Limb (tissue), 2 donors: Measurements from ENCODE around the gene OR52K1.

Source experiments
- DNase-seq, 2 donors: peaks; one replicate each; pipeline ENCODE4 v3.0.0-alpha.2; 2016; ENCODE audit errors: extremely low spot score in 2 of 2

The OR52K1 gene

DNA sequence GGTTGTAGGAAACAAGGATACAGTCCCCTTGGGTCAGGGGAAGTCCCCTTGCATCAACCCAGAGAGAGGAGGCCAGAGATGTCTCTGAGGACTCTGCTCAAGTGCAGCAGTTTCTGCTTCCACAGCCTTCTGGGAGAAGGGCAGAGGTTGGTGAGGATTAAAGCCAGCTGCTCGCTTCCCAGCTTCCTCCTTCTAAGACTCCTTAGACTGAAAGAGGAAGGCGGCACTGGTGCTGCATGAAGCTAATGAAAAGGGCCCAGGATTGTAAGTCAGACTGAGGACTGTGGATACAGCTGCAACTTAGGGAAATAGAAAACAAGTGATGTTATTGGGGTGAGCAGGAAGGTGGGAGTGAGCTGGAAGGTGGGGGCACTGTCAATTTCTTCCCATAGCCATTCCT lies at the start of gene OR52K1:
OR52K1 (plus strand) TSS at position 202 of the 400 bp plus-strand sequence. CDS start 6,255 bp downstream, outside the sequence.
- DNase-seq, result no peak

DNA sequence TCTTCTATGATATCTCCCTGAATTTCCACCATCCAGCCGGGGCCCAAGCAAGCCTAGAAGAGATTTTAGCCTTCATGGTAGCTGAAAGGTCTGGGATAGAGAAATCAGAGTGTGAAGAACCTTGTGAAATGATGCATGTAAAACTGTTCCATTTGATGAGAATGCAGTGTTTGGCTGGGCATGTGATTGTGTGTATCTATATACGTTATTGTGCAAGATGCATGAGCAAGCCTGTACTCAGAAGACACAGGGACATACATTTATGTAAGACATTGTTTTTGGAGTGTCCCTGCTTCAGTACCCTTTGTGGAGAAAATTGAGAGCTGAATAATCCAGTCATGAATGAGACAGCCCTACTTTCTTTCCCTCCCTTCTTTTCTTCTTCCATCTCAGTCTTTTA lies 48.6 kb upstream of the OR52K1 start:
- no peak for DNase-seq

DNA sequence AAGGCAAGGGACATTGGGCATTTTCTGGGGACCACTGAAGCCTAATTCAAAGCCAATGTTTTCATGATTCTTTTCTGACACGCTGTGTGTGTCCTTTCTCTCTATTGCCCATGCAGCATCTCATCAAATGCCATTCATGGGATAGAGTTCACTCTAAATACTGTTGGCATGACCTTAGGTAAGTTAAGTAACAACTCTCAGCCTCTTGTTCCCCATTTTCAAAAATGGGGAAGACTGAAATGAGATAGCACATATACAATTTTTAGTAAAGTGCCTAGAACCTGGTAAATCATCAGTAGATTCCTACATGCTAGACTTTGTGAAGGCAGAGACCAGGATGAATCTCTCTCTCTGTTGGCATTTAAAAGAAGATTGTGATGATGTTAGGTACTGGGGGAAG lies 46.0 kb upstream of the OR52K1 start:
- DNase-seq, result no peak

DNA sequence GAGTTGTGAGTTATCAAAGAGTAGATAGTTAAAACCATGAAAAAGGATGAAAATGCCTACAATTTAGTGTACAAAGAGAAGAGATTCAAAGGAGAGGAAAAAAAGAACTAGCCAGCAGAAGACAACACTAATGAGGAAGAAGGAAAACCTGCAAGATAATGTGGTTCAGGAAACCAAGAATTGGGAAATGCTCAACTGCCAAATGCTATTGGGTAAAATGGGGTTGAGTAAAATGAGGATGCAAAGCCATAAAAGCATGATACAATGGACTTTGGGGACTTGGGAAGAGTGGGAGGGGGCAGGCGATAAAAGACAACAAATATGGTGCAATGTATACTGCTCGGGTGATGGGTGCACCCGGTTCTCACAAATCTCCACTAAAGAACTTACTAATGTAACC lies 40.9 kb upstream of the OR52K1 start:
- no peak for DNase-seq

DNA sequence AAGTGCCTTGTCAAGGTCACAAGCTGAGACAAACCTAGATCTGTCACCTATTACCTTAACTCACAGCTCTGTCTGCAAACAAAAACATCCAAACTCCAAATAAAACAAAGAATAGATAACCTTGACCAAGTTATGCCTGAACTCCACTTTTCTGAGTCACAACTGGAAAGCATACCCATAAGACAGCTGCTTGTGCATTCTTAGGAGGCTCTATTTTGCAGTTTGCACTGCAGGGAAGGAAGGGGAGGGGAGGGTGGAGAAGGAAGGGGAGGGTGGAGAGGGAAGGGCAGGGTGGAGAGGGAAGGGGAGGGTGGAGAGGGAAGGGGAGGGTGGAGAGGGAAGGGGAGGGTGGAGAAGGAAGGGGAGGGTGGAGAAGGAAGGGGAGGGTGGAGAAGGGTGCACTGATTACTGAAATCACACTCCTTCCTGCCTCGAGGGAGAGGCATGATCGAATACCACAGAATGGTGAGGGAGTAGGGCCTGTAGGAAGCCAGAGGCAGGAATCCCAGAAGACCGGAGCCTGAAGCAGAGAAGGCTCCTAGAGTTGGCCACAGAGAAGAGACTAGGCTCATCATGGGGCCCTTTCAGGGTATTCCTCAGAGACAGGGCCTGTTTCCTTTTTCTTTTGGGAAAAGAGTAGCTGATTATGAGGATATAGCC lies 39.1 kb upstream of the OR52K1 start:
- no peak for DNase-seq

DNA sequence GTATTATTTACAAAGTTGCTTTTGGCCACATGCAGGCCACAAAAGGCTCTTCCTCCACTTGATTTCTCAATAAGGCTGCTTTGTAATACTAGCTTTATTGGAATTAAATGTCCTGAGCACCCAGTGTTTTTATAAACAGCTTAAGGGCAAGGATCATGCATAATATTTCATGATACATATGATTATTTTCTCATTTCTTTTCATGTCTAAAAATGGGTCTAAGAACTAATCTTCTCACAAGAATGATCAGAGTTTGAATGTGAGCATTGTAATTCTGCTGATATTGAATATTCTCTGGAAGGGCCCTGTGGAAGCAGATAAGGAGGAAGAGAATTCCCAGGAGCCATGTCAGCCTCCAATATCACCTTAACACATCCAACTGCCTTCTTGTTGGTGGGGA lies 33.5 kb upstream of the OR52K1 start, which contains the start of gene OR52K2:
OR52K2 (plus strand) TSS at position 301 of the 400 bp plus-strand sequence; CDS start at position 346, 45 bp downstream.
- no peak for DNase-seq

DNA sequence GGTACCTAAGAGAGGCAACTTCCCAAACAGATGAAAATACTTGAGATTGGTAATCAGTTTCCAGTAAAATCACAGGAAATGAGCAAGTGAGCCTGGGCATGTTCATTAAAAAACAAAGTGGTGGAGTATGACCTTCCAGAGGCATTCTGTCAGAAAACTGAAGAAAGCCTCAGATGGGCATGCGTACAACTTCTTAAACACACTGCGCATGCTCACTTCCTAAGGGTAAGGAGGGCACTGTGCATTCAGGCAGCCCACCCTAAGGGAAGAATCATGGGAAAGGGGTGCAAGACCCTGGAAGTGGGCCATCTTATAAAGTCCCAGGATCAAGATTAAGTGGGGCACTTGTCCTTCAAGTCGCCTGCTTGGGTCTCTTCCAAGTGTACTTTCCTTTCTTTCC lies 29.3 kb upstream of the OR52K1 start:
- no peak for DNase-seq

DNA sequence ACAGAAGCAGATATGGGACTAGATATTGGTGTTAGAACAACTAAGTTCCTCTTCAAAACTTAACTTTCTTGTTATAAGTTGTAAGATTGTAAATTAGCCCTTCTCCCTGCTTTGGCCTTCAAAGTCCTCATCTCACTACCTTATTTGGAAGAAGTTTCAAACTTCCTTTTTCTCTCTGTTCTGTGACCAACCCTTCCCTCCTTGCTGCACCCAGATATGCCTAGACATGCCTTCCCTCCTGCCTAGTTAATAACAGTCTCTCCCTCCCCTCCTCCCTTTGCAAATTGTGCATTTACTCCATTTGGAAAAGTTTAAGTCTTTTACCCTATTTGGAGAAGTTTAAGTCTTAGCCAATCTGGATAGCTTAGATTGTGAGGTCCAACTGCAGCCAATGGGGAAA lies 28.4 kb upstream of the OR52K1 start:
- no peak for DNase-seq

DNA sequence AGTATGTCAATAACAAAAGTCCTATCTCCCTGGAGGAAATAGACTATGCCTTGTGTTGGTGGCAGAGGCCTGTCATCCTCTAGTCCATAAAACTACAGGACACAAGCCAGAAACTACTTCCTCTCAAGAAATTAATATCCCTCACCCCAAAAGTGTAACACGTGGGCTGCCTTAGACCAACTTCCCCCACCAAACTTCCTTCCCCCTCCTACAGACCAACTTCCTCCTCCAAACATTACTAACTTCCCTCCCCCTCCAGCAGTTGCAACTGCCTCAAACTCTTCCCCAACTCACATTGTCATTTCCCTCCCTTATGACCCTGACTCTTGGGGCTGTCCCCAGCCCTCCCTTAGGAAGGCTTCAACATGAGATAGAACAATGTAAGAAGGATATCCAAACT lies 27.0 kb upstream of the OR52K1 start:
- no peak for DNase-seq

DNA sequence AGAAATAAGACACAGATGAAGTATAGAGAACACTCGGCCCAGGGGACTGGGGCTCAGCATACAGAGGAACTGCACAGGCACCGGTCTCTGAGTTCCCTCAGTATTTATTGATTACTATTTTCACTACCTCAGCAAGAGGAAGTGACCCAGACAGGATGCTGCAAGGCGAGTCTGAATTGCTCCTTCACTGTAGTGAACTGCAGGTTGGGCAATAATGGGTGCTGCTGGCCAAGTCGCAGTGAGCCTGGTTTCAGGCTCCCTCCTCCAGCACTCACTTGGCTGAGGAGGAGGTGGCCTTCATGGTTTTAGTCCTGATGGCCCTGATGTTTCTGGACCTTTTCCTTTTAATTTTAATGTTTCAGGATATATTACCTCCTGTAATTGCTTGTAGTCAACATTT lies 22.9 kb upstream of the OR52K1 start:
- no peak for DNase-seq

DNA sequence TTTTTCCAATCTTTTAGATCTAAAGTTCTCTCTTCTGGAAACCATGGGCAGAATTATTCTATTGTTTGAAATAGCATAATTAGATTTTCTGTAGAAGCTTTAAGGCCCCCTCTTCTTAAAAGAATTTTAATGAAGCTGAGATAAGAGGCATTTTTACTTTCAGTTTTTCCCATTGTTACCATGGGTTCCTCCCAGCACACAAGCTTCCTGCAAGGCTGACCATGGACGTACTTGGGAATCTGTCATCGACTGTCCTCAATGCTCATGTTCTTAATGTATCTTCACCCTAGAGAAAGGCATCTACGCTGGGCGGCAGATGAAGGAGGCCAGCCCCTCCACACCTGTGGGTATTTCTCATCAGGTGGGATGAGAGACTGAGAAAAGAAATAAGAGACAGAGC lies 22.3 kb upstream of the OR52K1 start:
- DNase-seq, result no peak

DNA sequence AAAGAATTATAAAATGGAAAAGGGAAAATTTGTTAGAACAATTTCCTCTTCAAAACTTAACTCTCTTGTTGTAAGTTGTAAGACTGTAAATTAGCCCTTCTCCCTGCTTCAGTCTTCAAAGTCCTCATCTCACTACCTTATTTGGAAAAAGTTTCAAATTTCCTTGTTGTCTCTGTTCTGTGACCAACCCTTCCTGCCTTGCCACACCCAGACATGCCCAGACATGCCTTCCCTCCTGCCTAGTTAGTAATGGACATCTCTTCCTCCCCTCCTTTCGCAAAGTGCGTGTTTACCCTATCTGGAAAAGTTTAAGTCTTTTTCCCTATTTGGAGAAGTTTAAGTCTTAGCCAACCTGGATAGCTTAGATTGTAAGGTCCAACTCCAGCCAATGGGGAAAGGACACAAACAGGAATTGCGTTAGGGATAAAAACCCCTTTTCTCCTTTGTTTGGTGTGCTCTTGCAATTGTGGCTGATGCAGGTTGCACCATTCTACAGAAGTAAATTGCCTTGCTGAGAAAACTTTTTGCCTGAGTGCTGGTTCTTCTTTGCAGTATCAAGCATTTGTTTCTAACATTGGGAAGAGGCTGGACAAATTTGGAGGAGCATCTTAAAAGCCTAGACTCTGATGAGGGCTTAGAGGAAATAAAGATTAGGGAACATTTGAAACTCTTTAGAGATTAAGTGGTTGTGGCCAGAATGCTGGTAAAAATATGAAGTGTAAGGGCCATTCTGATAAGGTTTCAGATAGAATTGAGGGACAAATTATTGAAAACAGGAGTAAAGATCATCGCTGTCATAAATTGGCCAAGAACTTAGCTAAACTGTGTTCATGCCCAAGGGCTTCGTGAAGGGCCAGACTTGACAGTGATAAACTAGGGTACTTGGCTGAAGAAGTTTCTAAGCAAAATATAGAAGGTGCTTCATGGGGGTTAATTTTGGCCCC lies 18.0 kb upstream of the OR52K1 start:
- DNase-seq, result no peak

DNA sequence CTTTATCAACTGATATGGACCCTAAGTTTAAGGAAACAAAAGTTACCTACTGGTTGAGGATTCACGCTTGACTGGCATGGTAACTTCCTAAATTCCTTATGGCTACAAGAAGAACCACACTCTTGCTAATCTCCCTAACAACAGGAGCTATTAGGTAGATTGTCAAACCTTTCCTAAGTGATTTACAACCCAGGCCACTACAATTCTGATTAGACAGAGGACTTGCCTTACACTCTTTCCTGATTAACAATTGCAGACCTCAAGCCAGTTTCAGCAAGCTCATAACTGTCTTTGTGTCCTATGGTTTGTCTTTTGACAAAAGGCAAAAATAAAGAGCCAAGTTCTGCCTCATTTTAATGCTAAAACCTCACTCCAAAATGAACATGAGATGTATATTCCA lies 17.0 kb upstream of the OR52K1 start:
- DNase-seq, result no peak

DNA sequence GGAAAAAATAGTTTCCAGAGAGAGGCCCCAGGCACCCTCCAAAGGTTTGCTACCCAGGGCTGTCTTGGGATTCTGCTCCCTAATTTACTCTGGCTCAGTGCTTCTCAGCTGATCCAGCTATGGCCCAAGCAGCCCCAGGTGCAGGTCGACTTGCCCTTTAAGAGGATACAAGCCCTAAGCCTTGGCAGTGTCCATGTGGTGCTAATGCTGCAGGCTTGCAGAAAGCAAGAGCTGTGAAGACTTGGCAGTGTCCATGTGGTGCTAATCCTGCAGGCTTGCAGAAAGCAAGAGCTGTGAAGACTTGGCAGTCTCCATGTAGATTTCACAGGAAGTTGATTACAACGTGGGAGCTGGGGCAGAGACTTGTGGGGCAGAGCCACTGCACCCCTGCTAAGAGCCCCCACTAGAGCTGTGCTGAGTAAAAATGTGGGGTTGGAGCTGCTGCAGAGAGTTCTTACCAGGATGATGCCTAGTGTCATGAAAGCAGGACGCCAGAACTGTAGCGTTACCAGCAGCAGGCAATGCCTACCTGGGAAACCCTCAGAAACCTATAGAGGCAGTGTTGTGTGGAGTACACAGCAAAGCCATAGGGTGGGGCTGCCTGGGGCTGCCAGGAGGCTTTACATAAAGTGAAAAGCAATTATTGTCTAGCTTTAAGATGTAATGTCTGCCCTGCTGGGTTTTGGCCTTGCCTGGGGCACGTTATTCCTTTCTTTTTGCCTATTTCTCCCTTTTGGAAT lies 16.1 kb upstream of the OR52K1 start:
- no peak for DNase-seq

DNA sequence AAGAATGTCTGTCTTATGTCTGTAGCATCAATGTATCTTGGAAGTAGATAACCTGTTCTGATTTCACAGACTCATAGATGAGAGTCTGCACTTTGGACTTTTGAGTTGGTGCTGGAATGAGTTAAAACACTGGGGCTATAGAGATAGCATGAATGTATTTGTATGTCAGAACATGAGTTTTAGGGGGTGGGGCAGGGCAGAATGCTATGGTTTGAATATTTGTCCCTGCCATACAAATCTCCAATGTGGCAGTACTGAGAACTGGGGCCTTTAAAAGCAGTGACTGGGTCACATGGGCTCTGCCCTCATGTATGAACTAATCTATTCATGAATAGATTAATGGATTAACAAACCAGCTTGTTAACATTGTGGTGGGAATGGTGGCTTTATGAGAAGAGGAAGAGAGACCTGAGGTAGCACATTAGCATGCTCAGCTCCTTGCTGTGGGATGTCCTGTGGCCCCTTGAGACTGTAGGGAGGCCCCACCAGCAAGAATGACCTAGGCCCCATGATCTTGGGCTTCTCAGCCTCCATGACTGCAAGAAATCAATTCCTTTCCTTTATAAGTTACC lies 15.5 kb upstream of the OR52K1 start:
- no peak for DNase-seq

DNA sequence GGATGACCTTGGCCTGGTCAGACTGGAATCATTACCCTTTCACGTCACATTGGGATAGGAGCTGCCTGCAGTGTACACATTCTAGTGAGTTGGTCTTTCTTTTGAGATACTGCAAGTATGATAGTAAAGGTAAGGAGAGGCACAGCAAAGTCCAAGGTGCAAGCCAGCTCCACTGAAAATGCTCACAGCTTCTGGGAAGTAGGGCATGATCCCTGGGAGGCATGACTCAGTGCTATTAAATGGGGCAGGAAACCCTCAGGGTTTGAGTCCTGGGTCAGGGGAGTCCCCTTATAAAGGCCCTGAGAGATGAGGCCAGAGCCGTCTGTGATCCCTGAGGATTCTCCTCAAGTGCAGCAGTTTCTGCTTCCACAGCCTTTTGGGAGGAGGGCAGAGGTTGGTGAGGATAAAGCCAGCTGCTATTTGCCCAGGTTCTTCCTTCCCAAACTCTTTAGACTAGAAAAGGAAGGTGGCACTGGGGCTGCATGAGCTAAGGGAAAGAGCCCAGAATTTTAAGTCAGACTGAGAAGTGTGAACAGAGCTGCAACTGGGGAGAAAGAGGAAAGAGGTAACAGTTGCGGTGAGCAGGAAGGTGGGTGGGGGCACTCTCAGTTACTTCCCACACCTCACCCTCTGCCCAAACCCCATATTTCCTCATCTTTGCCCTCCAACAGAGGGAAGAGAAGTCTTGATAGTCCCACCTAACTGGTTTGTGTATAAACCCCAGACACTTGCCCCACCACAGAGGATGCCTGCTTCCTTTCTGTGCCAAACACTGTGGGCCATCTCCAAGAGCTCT lies 14.4 kb upstream of the OR52K1 start:
- no peak for DNase-seq

DNA sequence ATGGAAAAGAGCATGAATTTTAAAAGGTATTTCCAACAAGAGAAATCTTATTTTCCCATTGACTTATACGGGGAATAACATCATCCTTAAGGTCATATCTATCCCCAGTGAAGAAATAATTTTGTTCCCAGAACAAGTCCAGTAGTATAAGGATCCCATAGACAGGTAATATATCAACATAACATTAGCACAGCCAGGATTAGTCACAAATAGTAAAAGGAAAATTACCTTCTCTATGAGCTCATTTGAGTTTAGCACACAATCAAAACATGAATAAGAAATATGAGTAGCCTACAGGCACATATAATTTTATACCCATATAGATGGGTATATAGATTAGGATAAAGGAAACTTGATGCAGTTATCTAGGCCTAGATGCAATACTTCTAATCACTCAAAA lies 2.8 kb upstream of the OR52K1 start:
- DNase-seq, result no peak

DNA sequence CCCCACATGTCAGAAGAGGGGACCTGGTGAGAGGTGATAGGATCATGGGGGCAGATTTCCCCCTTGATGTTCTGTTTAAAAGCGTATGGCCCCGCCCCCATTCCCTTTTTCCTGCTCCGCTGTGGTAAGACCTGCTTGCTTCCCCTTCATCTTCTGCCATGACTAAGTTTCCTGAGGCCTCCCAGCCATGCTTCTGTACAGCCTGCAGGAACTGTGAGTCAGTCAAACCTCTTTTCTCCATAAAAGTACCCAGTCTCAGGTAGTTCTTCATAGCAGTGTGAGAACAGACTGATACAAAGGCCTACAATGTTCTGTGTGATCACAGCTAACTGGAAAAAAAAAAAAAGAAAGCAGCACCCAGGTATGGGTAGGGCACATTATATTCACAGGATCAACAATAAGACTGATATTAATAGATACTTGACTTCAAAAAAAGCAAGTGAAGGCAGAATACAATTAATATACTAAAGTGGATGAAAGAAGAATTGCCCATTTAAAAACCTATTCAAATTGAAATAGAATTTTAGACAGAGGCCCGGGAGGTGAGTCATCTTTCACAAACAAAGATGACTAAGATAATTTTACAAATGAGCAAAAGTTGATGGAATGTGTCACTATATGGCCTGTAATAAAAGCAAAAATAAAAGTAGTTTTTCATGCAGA lies 1.7 kb upstream of the OR52K1 start:
- no peak for DNase-seq

DNA sequence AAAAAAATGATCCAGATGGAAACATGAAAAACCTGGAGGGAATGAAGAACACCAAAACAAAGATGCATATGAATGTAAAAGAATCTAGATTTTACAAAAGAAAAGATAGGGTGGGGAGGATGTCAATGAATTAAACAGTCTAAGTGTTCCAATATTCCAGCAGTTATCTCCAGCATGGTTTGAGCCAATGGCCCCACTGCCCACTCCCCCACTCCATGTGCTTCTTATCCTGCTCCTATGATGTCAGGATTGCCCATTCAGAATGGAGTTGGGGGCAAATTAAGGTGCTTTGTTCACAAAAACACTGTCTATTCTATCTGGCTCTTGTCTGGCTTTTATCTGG lies 1.2 kb upstream of the OR52K1 start:
- DNase-seq, result no peak

DNA sequence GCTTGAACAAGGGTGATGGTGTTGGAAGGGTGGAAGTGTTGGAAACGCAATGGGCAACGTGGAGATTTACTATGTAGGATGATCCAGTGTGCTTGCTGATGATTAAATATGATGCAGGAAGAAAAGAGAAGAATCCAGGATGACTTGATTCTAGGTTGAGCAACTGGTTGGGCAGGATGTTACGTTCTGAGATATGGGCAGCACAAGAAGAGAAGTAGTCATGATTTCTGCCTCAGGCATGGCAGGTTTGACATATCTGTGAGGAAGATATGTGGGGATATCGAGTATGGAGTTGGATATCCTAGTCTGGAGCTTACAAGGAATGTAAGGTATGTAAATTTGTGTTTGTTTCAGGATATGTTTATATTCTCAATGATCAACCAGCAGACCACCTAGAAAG lies 1.9 kb downstream of the OR52K1 start:
- DNase-seq, result no peak
